PC-3 (cell line): ENCODE results near the gene NRIP1. TPM values are rescaled to one million over a fixed set of nuclear protein-coding genes. Genes with fewer than 3 reads are reported as not detected.

ENCODE experiments used
- ATAC-seq: fragments of 200-7000 bp; cut with Tn5 transposase; 2 replicates; pipeline ENCODE4 v1.9.1; 2020; ENCODE audit warnings: mild to moderate bottlenecking, moderate library complexity
- BruUV-seq: library from RNA; stranded (reverse); fragments of 400-500 nt; replicated peaks from 2 replicates; lab custom pipeline; 2021; lab: Mats Ljungman, UMichigan
- CTCF ChIA-PET: fragments of 300-600 bp; sonication (Branson Sonifier 250); formaldehyde crosslinking; loops from one replicate; lab custom pipeline; 2022; ENCODE audit warnings: antibody characterized with exemption; lab: Charles Lee
- POLR2A ChIA-PET: fragments of 300-600 bp; sonication (Branson Sonifier 250); formaldehyde crosslinking; loops from one replicate; lab custom pipeline; 2022; ENCODE audit warnings: antibody characterized with exemption; ENCODE audit not compliant: unreplicated experiment; lab: Charles Lee
- DNase-seq: peaks from one replicate; pipeline ENCODE4 v3.0.0-alpha.2; 2015
- H2AFZ ChIP-seq: fragments of 300-600 bp; sonication (generic); 2 replicates; pipeline ENCODE4 v1.6.0; 2016; ENCODE audit warnings: antibody characterized with exemption, low read length
- H3F3A ChIP-seq: fragments of 300-600 bp; sonication (generic); one replicate; pipeline ENCODE4 v1.6.0; 2017; ENCODE audit warnings: antibody characterized with exemption, low read length, control low read depth, mild to moderate bottlenecking; ENCODE audit not compliant: unreplicated experiment
- H3K27ac ChIP-seq: fragments of 300-600 bp; sonication (generic); 2 replicates; pipeline ENCODE4 v1.5.1; 2016; ENCODE audit warnings: mild to moderate bottlenecking, low read length
- H3K27me3 ChIP-seq: fragments of 300-600 bp; sonication (generic); 2 replicates; pipeline ENCODE4 v1.6.1; 2016; ENCODE audit warnings: low read length, mixed read lengths
- H3K36me3 ChIP-seq: fragments of 300-600 bp; sonication (generic); 2 replicates; pipeline ENCODE4 v1.6.1; 2016; ENCODE audit warnings: low read depth, mixed run types, low read length, mixed read lengths
- H3K4me1 ChIP-seq: fragments of 300-600 bp; sonication (generic); 2 replicates; pipeline ENCODE4 v1.5.1; 2016; ENCODE audit warnings: low read length; ENCODE audit not compliant: insufficient read depth
- H3K4me2 ChIP-seq: fragments of 300-600 bp; sonication (generic); 2 replicates; pipeline ENCODE4 v1.6.0; 2016; ENCODE audit warnings: low read length
- H3K4me3 ChIP-seq: fragments of 300-600 bp; sonication (generic); 2 replicates; pipeline ENCODE4 v1.5.1; 2016; ENCODE audit warnings: mild to moderate bottlenecking, low read length, mixed read lengths
- H3K79me2 ChIP-seq: fragments of 300-600 bp; sonication (generic); 2 replicates; pipeline ENCODE4 v1.6.1; 2017; ENCODE audit warnings: low read length, mixed read lengths
- H3K9ac ChIP-seq: fragments of 300-600 bp; sonication (generic); 2 replicates; pipeline ENCODE4 v1.6.0; 2016; ENCODE audit warnings: mild to moderate bottlenecking, low read length
- H3K9me2 ChIP-seq: fragments of 300-600 bp; sonication (generic); replicated peaks from 2 replicates; pipeline ENCODE4 v1.6.1; 2016; ENCODE audit warnings: mixed run types, low read length, mixed read lengths
- H3K9me3 ChIP-seq: fragments of 300-600 bp; sonication (generic); 2 replicates; pipeline ENCODE4 v1.6.1; 2016; ENCODE audit warnings: low read length, mixed read lengths
- H4K20me1 ChIP-seq: fragments of 300-600 bp; sonication (generic); 2 replicates; pipeline ENCODE4 v1.6.1; 2016; ENCODE audit warnings: low read length, mixed read lengths
- EZH2 ChIP-seq: fragments of 300-600 bp; sonication (generic); IDR thresholded peaks from one replicate; pipeline ENCODE4 v1.6.1; 2017; ENCODE audit warnings: antibody characterized with exemption, mild to moderate bottlenecking, low read length; ENCODE audit not compliant: unreplicated experiment
- EZH2phosphoT487 ChIP-seq: fragments of 300-600 bp; sonication (generic); IDR thresholded peaks from 2 replicates; pipeline ENCODE4 v1.6.1; 2018; ENCODE audit warnings: mild to moderate bottlenecking, antibody characterized with exemption, low read length, borderline replicate concordance
- intact Hi-C: fragments of 100-400 bp; cut with micrococcal nuclease; formaldehyde crosslinking; loops from 2 replicates; pipeline ENCODE4 v1.9.0; 2023
- total RNA-seq: library from RNA; depleted of rRNA; stranded (reverse); fragments of >200 nt; gene quantifications from 2 replicates; pipeline ENCODE4 v1.2.3, GENCODE V29; 2014
- TF ChIP-seq, protein P1 (sequence below): fragments of 300-600 bp; sonication (generic); conservative IDR thresholded peaks from 2 replicates; pipeline ENCODE4 v1.5.1; 2017; ENCODE audit warnings: antibody characterized with exemption, low read depth, mild to moderate bottlenecking, low read length

The NRIP1 gene
- total RNA-seq, 1 experiment from 2014 or later: 69.2 TPM

GRCh38 chr21:15053500-15053899 is 11.3 kb downstream of the NRIP1 start:
- ChIA-PET POLR2A (interaction anchor here (0.7 kb wide), 1 partner anchor 447 kb away, joined by 5 read pairs; no protein-coding TSS in a partner anchor), CTCF (interaction anchor here (0.5 to 1.0 kb wide), 3 partner anchors 189 to 500 kb away, joined by 3 to 8 read pairs (median 4); no protein-coding TSS in a partner anchor)
- Histone ChIP-seq H2AFZ (no peak overlapping the region), H3K4me1 (peaks cover 74% of the 10 kb centered on the region), H3K9me3 (no peaks in the 10 kb centered on the region), H3K4me3 (peak overlapping the region; percentile 59), H3K27ac (peak overlapping the region; percentile 36), H3K9ac (peak overlapping the region; percentile 39), H3K79me2 (peaks cover 100% of the 10 kb centered on the region), H4K20me1 (peaks cover 78% of the 10 kb centered on the region), H3K9me2 (no peaks in the 10 kb centered on the region), H3F3A (no peaks in the 10 kb centered on the region), H3K4me2 (peak overlapping the region; percentile 83), H3K36me3 (no peaks in the 10 kb centered on the region), H3K27me3 (no peaks in the 10 kb centered on the region)
- no peak for TF ChIP-seq EZH2
- TF ChIP-seq EZH2phosphoT487: no peak
- TF ChIP-seq, protein P1, sequence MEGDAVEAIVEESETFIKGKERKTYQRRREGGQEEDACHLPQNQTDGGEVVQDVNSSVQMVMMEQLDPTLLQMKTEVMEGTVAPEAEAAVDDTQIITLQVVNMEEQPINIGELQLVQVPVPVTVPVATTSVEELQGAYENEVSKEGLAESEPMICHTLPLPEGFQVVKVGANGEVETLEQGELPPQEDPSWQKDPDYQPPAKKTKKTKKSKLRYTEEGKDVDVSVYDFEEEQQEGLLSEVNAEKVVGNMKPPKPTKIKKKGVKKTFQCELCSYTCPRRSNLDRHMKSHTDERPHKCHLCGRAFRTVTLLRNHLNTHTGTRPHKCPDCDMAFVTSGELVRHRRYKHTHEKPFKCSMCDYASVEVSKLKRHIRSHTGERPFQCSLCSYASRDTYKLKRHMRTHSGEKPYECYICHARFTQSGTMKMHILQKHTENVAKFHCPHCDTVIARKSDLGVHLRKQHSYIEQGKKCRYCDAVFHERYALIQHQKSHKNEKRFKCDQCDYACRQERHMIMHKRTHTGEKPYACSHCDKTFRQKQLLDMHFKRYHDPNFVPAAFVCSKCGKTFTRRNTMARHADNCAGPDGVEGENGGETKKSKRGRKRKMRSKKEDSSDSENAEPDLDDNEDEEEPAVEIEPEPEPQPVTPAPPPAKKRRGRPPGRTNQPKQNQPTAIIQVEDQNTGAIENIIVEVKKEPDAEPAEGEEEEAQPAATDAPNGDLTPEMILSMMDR: no peak
- DNase-seq (peak; percentile 37), ATAC-seq (peak; percentile 53)
- no TSS peak for BruUV-seq
- intact Hi-C loops: loop anchor here (2.0 to 10.0 kb wide), 4 partner anchors 96 to 681 kb away; no protein-coding TSS in a partner anchor

DNA sequence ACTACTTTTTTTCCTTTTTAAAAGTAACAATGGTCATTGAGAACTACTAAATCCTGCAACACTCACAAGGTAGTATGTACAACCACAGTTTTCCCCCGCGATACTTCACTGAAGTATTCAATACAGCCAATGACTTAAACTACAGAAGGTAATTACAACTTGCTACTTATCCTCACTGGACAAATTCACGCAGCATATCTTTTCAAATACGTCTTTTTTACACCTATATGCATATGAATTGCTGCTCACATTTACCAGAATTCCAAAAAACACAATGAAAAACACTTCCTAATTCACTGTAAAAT is 12.4 kb downstream of the NRIP1 start:
- peaks cover 79% of the 10 kb centered on the region for H4K20me1 ChIP-seq
- H3K27ac ChIP-seq: peak overlapping the region; percentile 36
- BruUV-seq: no TSS peak
- H3K36me3 ChIP-seq: no peaks in the 10 kb centered on the region
- no peak for ATAC-seq
- H3K27me3 ChIP-seq: no peaks in the 10 kb centered on the region
- H3K4me3 ChIP-seq: peak overlapping the region; percentile 59
- no peak for TF ChIP-seq EZH2
- TF ChIP-seq, protein P1: no peak
- no peak for TF ChIP-seq EZH2phosphoT487
- peaks cover 63% of the 10 kb centered on the region for H3K4me1 ChIP-seq
- H3F3A ChIP-seq: no peaks in the 10 kb centered on the region
- H3K9me2 ChIP-seq: no peaks in the 10 kb centered on the region
- H2AFZ ChIP-seq: peak overlapping the region; percentile 18; the same call in 1 of the 2 replicates
- H3K4me2 ChIP-seq: peak overlapping the region; percentile 83
- DNase-seq: no peak
- ChIA-PET CTCF (no interaction called here), POLR2A (no interaction called here)
- no peaks in the 10 kb centered on the region for H3K9me3 ChIP-seq
- intact Hi-C loops: loop anchor here (2.0 to 10.0 kb wide), 4 partner anchors 95 to 682 kb away; no protein-coding TSS in a partner anchor
- H3K9ac ChIP-seq: peak overlapping the region; percentile 39
- H3K79me2 ChIP-seq: peaks cover 100% of the 10 kb centered on the region
